ENCODE data around the gene SMTN.
A peak's percentile ranks its signal among the peaks of the same experiment; 100 is the strongest.

Gene SMTN

GRCh38 chr22:31080848-31081649, at the start of gene SMTN:
TSS of gene SMTN (plus strand) at chr22:31081318. CDS start at chr22:31083259, 1,941 bp downstream.
- no peaks in the 10 kb centered on the region for H3K27me3 Mint-ChIP-seq (ENCODE audit: low read depth)
- DNase-seq (ENCODE audit: low spot score) = peak; percentile 87
- H3K36me3 Mint-ChIP-seq (ENCODE audit: low read depth) = peaks cover 3% of the 10 kb centered on the region
- H3K9me3 Mint-ChIP-seq = no peaks in the 10 kb centered on the region
- peaks cover 36% of the 10 kb centered on the region for H3K4me1 Mint-ChIP-seq (ENCODE audit: low read depth)
- peak within 1 kb of the TSS; percentile 79 for H3K27ac Mint-ChIP-seq
- peak within 1 kb of the TSS; percentile 88 for H3K4me3 Mint-ChIP-seq

GRCh38 chr22:31036671-31037550, 44.2 kb upstream of the SMTN start:
- Mint-ChIP-seq H3K4me3 (no peak overlapping the region), H3K4me1 (ENCODE audit: low read depth) (no peaks in the 10 kb centered on the region), H3K36me3 (ENCODE audit: low read depth) (no peaks in the 10 kb centered on the region), H3K27ac (no peak overlapping the region), H3K27me3 (ENCODE audit: low read depth) (no peaks in the 10 kb centered on the region), H3K9me3 (no peaks in the 10 kb centered on the region)
- no peak for DNase-seq (ENCODE audit: low spot score)

GRCh38 chr22:31038686-31039085, 42.4 kb upstream of the SMTN start:
- Mint-ChIP-seq H3K9me3 (no peaks in the 10 kb centered on the region), H3K27ac (no peak overlapping the region), H3K36me3 (ENCODE audit: low read depth) (no peaks in the 10 kb centered on the region), H3K27me3 (ENCODE audit: low read depth) (no peaks in the 10 kb centered on the region), H3K4me1 (ENCODE audit: low read depth) (no peaks in the 10 kb centered on the region), H3K4me3 (no peak overlapping the region)
- DNase-seq (ENCODE audit: low spot score) = no peak

GRCh38 chr22:31039393-31039792, 41.7 kb upstream of the SMTN start:
- Mint-ChIP-seq H3K9me3 (no peaks in the 10 kb centered on the region), H3K4me3 (no peak overlapping the region), H3K4me1 (ENCODE audit: low read depth) (no peaks in the 10 kb centered on the region), H3K27me3 (ENCODE audit: low read depth) (no peaks in the 10 kb centered on the region), H3K36me3 (ENCODE audit: low read depth) (no peaks in the 10 kb centered on the region), H3K27ac (no peak overlapping the region)
- DNase-seq (ENCODE audit: low spot score) = no peak

GRCh38 chr22:31040542-31041398, 40.3 kb upstream of the SMTN start:
- Mint-ChIP-seq H3K4me1 (ENCODE audit: low read depth) (no peaks in the 10 kb centered on the region), H3K36me3 (ENCODE audit: low read depth) (no peaks in the 10 kb centered on the region), H3K9me3 (no peaks in the 10 kb centered on the region), H3K27me3 (ENCODE audit: low read depth) (no peaks in the 10 kb centered on the region), H3K4me3 (no peak overlapping the region), H3K27ac (no peak overlapping the region)
- no peak for DNase-seq (ENCODE audit: low spot score)

GRCh38 chr22:31044262-31044861, 36.8 kb upstream of the SMTN start:
- no peak for DNase-seq (ENCODE audit: low spot score)
- Mint-ChIP-seq H3K9me3 (no peaks in the 10 kb centered on the region), H3K4me3 (no peak overlapping the region), H3K27me3 (ENCODE audit: low read depth) (no peaks in the 10 kb centered on the region), H3K27ac (no peak overlapping the region), H3K4me1 (ENCODE audit: low read depth) (no peaks in the 10 kb centered on the region), H3K36me3 (ENCODE audit: low read depth) (no peaks in the 10 kb centered on the region)

- Mint-ChIP-seq H3K27me3 (ENCODE audit: low read depth) (no peaks in the 10 kb centered on the region), H3K9me3 (no peaks in the 10 kb centered on the region), H3K4me1 (ENCODE audit: low read depth) (no peaks in the 10 kb centered on the region), H3K36me3 (ENCODE audit: low read depth) (no peaks in the 10 kb centered on the region), H3K27ac (no peak overlapping the region), H3K4me3 (no peak overlapping the region)
- DNase-seq (ENCODE audit: low spot score) = no peak
Observed at GRCh38 chr22:31045900-31046538, 35.1 kb upstream of the SMTN start.

- Mint-ChIP-seq H3K9me3 (no peaks in the 10 kb centered on the region), H3K27me3 (ENCODE audit: low read depth) (no peaks in the 10 kb centered on the region), H3K4me1 (ENCODE audit: low read depth) (no peaks in the 10 kb centered on the region), H3K36me3 (ENCODE audit: low read depth) (no peaks in the 10 kb centered on the region), H3K27ac (no peak overlapping the region), H3K4me3 (no peak overlapping the region)
- no peak for DNase-seq (ENCODE audit: low spot score)
Observed at GRCh38 chr22:31046539-31047226, 34.4 kb upstream of the SMTN start.

GRCh38 chr22:31048570-31048969, 32.5 kb upstream of the SMTN start:
- Mint-ChIP-seq H3K9me3 (no peaks in the 10 kb centered on the region), H3K27ac (no peak overlapping the region), H3K36me3 (ENCODE audit: low read depth) (no peaks in the 10 kb centered on the region), H3K4me3 (no peak overlapping the region), H3K4me1 (ENCODE audit: low read depth) (no peaks in the 10 kb centered on the region), H3K27me3 (ENCODE audit: low read depth) (no peaks in the 10 kb centered on the region)
- no peak for DNase-seq (ENCODE audit: low spot score)

- Mint-ChIP-seq H3K9me3 (no peaks in the 10 kb centered on the region), H3K36me3 (ENCODE audit: low read depth) (no peaks in the 10 kb centered on the region), H3K27ac (no peak overlapping the region), H3K27me3 (ENCODE audit: low read depth) (no peaks in the 10 kb centered on the region), H3K4me3 (no peak overlapping the region), H3K4me1 (ENCODE audit: low read depth) (no peaks in the 10 kb centered on the region)
- no peak for DNase-seq (ENCODE audit: low spot score)
Observed at GRCh38 chr22:31049815-31050420, 31.2 kb upstream of the SMTN start.

GRCh38 chr22:31055117-31055634, 25.9 kb upstream of the SMTN start:
- H3K4me3 Mint-ChIP-seq = no peak overlapping the region
- H3K27me3 Mint-ChIP-seq (ENCODE audit: low read depth) = no peaks in the 10 kb centered on the region
- no peak for DNase-seq (ENCODE audit: low spot score)
- no peaks in the 10 kb centered on the region for H3K9me3 Mint-ChIP-seq
- H3K36me3 Mint-ChIP-seq (ENCODE audit: low read depth) = no peaks in the 10 kb centered on the region
- no peak overlapping the region for H3K27ac Mint-ChIP-seq
- H3K4me1 Mint-ChIP-seq (ENCODE audit: low read depth) = no peaks in the 10 kb centered on the region

- Mint-ChIP-seq H3K4me1 (ENCODE audit: low read depth) (no peaks in the 10 kb centered on the region), H3K36me3 (ENCODE audit: low read depth) (no peaks in the 10 kb centered on the region), H3K4me3 (no peak overlapping the region), H3K27me3 (ENCODE audit: low read depth) (no peaks in the 10 kb centered on the region), H3K27ac (no peak overlapping the region), H3K9me3 (no peaks in the 10 kb centered on the region)
- DNase-seq (ENCODE audit: low spot score) = no peak
Observed at GRCh38 chr22:31055635-31056159, 25.4 kb upstream of the SMTN start.
